ENCODE measurements around the gene PIM1. TPM values are rescaled to one million over a fixed set of nuclear protein-coding genes. Genes with fewer than 3 reads are reported as not detected.
A peak's percentile ranks its signal among the peaks of the same experiment; 100 is the strongest.
"Not testable (repeated sequence)": the region's sequence is repeated elsewhere in the genome, so short reads cannot be mapped to it uniquely, and the experiment has no call there.

The PIM1 gene
- total RNA-seq: 10 to 100 TPM; 59.6 to 72.8 (median 60.1) TPM

DNA sequence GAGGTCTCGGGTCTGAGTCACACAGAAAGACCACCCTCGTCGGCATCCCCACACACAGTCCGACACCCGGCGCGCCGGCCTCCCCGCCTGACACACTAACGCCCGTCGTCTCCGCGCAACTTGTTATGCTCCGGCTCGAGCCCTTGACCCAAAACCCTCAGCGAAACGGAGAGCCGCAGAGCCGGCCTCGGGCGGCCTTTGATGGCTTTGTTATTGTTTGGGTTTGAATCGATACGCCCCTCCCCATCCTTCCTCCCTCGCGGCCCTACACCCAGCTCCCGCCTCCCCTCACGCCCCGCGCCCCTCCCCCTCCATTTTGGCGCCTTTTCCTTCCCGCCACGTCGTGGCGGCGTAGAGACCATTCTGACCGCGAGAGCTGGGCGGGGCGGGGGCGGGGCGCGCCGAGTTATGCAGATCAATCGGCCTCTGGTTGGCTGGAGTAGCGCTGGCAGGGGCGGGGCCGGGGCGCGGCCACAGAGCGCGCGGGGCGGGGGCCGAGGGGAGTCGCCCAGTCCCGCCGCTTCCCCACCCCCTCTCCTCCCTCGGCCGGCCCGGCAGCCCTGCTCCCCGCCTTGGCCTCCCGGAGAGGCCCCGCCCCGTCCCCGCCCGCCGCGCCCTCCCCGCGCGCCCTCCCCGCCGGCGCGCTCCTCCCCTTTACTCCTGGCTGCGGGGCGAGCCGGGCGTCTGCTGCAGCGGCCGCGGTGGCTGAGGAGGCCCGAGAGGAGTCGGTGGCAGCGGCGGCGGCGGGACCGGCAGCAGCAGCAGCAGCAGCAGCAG, at the start of gene PIM1:
TSS of gene PIM1 (plus strand) at position 657 of the 777 bp plus-strand sequence. CDS start 424 bp downstream, outside the sequence.
- peak; percentile 77 to 81 for ATAC-seq
- Mint-ChIP-seq H3K36me3 (ENCODE audit: insufficient read depth) (peaks cover 28% of the 10 kb centered on the region), H3K4me3 (peak within 1 kb of the TSS; percentile 93), H3K4me1 (ENCODE audit: low read depth) (peaks cover 48% of the 10 kb centered on the region), H3K9me3 (no peaks in the 10 kb centered on the region), H3K27me3 (ENCODE audit: low read depth) (no peaks in the 10 kb centered on the region)
- peak; percentile 99 for DNase-seq

DNA sequence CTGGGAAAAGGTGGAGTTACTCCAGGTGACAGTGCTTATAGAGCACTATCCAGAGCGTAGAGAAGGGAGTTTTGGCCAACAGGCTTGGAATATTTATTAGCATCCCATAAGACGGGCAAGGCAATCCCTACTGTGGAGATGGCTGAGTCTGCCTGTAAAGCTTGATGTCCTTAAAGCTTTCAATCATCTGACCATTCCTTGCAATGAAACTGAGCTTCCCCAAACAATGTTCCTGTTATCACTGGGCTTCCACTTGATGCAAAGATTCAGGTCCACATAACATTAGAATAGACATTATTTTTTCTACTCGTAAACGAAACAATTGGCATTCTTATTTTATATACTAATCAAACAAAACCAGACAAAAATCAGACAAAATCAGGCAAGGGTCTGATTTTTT, 48.4 kb upstream of the PIM1 start:
- no peak for DNase-seq
- Mint-ChIP-seq H3K9me3 (no peaks in the 10 kb centered on the region), H3K36me3 (ENCODE audit: insufficient read depth) (no peaks in the 10 kb centered on the region), H3K4me1 (ENCODE audit: low read depth) (peaks cover 3% of the 10 kb centered on the region), H3K27me3 (ENCODE audit: low read depth) (peaks cover 3% of the 10 kb centered on the region), H3K4me3 (no peak overlapping the region)
- no peak for ATAC-seq

DNA sequence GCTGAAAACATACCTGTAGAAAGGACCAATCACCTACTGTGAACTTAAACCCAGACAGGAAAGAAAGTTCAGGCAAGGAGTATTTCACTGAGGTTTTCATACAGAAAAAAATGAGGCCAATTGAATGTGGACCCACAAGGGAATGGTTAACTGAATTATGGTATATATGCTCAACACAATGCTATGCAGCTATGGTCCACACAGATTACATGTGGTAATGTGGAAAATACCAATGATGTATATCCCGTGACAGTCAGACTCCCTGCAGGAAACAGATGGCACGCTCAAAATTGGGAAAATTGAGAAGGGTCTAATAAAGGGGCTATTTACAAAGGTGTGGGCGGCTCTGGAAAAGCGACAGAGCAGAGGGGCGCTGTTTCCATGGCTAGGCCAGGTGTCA, 47.1 kb upstream of the PIM1 start:
- Mint-ChIP-seq H3K4me1 (ENCODE audit: low read depth) (peaks cover 3% of the 10 kb centered on the region), H3K9me3 (no peaks in the 10 kb centered on the region), H3K27me3 (ENCODE audit: low read depth) (peaks cover 3% of the 10 kb centered on the region), H3K36me3 (ENCODE audit: insufficient read depth) (no peaks in the 10 kb centered on the region), H3K4me3 (no peak overlapping the region)
- ATAC-seq (no peak), DNase-seq (no peak)

DNA sequence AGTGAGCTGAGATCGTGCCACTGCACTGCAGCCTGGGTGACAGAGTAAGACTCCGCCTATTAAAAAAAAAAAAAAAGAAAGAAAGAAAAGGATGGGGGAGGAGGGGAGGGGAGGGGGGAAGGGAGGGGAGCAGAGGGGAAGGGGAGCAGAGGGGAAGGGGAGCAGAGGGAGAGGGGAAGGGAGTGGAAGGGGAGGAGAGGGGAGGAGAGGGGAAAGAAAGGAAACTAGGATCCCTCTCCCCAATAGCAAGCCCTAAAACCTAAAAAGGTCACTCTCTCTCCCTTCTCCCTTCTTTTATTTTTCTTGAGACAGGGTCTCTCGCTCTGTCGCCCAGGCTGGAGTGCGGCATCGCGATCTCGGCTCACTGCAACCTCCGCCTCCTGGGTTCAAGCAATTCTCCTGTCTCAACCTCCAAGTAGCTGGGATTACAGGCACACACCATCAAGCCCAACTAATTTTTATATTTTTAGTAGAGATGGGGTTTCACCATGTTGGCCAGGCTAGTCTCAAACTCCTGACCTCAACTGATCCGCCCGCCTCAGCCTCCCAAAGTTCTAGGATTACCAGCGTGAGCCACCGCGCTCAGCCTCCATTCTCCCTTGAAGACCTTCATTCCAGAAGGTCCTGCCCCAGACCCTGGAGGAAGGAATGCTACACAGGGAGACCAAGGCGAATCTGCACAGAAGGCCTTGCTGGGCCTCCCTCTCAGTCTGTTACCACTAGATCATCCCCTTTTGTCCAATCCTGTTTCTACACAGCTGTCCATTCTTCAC, 45.8 kb upstream of the PIM1 start:
- H3K4me3 Mint-ChIP-seq: no peak overlapping the region

DNA sequence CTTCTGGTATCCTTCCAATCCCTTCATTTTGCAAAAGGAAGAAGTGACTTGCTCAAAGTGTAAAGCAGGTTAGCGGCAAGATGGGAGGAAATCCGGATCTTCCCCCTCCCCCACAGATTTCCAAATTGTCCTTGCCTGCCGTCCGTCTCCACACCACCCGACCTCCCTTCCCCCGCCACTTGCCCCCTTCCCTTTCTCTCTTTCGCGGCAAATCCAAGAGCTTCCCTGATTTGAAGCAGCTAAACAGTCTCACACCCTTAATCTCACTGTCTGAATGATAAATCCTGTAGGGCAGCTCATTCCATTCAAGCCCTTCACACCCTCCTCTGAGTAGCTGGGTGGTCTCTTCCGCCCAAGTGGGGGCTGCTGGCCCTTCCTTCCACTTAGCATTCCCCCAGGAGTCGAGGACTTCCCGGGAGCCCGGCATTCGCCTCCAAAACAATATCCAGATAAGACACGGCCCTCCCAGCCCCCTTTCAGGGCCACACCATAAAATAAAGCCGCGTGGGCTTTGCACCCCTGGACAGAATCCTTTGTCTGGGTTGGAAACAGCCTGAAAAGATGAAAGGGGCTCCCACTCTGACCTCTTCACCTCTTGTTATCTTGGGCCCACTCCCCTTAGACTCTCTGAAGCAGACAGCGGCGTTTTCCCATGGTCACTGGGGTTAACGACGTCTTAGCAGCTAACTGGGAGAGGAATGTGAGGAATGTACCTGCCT, 44.0 kb upstream of the PIM1 start:
- H3K9me3 Mint-ChIP-seq: no peaks in the 10 kb centered on the region
- H3K27me3 Mint-ChIP-seq (ENCODE audit: low read depth): peaks cover 3% of the 10 kb centered on the region
- DNase-seq (no peak), ATAC-seq (no peak)
- H3K4me3 Mint-ChIP-seq: no peak overlapping the region
- no peaks in the 10 kb centered on the region for H3K36me3 Mint-ChIP-seq (ENCODE audit: insufficient read depth)
- peaks cover 4% of the 10 kb centered on the region for H3K4me1 Mint-ChIP-seq (ENCODE audit: low read depth)

More for the DNA sequence above, 45.8 kb upstream of the PIM1 start:
- ATAC-seq (no peak), DNase-seq (no peak)
- Mint-ChIP-seq H3K27me3 (ENCODE audit: low read depth) (peaks cover 3% of the 10 kb centered on the region), H3K9me3 (no peaks in the 10 kb centered on the region), H3K4me1 (ENCODE audit: low read depth) (peaks cover 3% of the 10 kb centered on the region), H3K36me3 (ENCODE audit: insufficient read depth) (no peaks in the 10 kb centered on the region)

DNA sequence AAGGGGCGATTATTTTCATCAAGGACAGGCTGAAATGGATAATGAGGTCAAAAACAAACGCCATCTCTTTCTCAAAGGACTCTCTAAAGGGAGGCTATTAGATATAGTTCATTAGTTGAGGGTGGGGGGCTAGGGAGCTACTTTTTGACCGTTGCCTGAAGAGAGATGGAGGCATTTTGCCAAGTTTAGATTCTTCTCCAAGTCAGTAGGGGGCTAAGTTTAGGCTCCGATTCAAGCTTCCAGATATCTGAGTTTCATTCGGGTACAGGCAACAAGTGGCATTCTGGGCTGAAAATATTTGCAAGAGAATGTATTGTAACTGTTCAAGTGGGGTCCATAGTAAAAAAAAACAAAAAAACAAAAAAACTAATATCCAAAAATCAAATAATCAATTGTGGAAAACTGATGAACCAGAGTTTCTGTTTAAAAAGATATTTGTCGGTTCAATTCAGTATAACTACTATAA, 43.4 kb upstream of the PIM1 start:
- ATAC-seq (no peak), DNase-seq (no peak)
- Mint-ChIP-seq H3K27me3 (ENCODE audit: low read depth) (peaks cover 3% of the 10 kb centered on the region), H3K4me1 (ENCODE audit: low read depth) (peaks cover 4% of the 10 kb centered on the region), H3K4me3 (no peak overlapping the region), H3K9me3 (no peaks in the 10 kb centered on the region), H3K36me3 (ENCODE audit: insufficient read depth) (no peaks in the 10 kb centered on the region)

DNA sequence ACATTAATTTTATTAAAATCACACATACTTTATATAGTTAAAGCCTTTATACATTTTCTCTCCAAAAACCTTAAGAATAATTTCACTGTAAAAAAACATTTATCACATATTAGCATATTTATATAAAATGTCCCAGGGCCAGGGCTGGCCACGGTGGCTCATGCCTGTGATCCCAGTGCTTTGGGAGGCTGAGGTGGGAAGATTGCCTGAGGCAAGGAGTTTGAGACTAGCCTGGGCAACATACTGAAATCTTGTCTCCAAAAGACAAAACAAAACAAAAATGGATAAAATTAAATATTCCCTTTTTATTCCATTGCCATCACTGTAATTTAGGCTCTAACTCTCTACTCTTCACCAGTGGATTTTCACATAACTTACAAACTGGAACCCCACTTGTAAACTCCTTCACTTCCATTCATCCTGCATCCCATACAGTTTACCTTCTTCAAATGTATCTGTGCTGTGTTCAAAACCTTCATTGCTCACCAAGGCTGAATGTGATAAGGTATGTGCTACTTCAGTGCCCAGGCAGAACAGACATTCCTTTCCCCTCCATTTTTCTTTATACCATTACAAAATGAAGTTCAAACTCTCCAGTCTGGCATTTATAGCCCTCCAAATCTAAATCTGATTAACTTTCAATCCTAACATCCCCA, 42.9 kb upstream of the PIM1 start:
- H3K36me3 Mint-ChIP-seq (ENCODE audit: insufficient read depth): no peaks in the 10 kb centered on the region

DNA sequence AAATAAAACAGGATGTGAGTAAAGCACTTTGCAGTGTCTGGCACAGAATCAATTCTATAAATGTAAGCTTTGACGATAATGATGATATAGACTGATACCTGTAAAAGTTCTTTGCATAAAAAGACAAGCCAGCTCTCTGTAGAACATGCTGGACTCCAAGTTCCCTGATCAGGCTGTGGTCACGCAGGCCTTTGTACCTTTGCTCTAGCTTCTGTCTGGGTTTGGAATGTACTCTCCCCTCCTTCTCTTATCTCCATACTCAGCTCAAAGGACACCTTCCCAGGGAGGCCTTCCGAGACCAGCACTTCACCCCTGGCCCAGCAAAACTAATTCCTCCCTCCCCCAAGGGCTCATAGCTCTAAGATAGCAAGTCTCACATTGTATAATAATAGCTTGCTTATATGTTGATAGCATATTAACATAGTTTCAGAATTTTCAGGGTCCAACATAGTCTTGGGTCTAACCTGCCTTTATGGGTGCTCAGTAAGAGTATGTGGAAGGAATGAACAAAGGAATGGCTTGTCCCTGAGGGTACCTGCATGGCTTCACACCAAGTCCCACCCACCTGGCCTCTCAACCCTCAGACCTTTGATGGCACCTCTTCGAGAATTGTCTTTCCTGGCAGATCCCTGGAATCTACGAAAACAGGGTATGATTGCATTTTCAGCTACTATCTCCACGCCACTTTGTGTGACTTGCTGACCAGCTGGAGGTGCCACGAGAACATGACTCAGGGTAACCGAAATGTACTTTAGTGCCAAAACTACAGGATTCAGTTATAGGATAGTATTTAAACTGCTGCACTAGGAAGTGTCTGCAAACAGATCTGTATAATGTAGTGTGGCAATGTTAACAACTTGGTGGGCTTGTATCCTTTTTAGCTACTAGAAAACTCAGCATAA, 41.7 kb upstream of the PIM1 start:
- Mint-ChIP-seq H3K4me1 (ENCODE audit: low read depth) (peaks cover 4% of the 10 kb centered on the region), H3K36me3 (ENCODE audit: insufficient read depth) (no peaks in the 10 kb centered on the region), H3K9me3 (no peaks in the 10 kb centered on the region), H3K27me3 (ENCODE audit: low read depth) (no peaks in the 10 kb centered on the region), H3K4me3 (no peak overlapping the region)
- DNase-seq (no peak), ATAC-seq (no peak)

More for the DNA sequence above, 42.9 kb upstream of the PIM1 start:
- peaks cover 4% of the 10 kb centered on the region for H3K4me1 Mint-ChIP-seq (ENCODE audit: low read depth)
- no peak for DNase-seq
- ATAC-seq: no peak
- no peaks in the 10 kb centered on the region for H3K9me3 Mint-ChIP-seq
- H3K4me3 Mint-ChIP-seq: no peak overlapping the region
- peaks cover 3% of the 10 kb centered on the region for H3K27me3 Mint-ChIP-seq (ENCODE audit: low read depth)

DNA sequence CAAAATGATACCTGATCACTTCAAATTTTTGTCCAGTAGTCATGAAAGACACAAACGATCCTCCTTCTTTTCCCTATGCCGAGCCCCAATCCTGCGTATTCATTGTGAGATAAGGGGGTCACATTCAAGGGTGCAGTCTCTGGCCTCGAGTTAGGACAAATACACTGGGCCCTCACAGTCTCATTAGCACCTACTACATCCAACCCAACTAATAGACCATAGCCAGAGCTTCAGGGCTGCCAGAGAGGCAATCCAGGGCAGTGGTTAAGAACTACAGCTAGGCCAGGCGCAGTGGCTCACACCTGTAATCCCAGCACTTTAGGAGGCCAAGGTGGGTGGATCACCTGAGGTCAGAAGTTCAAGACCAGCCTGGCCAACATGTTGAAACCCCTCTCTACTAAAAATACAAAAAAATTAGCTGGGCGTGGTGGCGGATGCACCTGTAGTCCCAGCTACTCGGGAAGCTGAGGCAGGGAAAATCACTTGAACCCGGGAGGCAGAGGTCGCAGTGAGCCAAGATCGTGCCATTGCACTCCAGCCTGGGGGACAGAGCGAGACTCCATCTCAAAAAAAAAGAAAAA, 41.0 kb upstream of the PIM1 start:
- not testable (repeated sequence) for ATAC-seq; H3K9me3 Mint-ChIP-seq; H3K27me3 Mint-ChIP-seq (ENCODE audit: low read depth); H3K4me1 Mint-ChIP-seq (ENCODE audit: low read depth); DNase-seq; H3K36me3 Mint-ChIP-seq (ENCODE audit: insufficient read depth); H3K4me3 Mint-ChIP-seq

DNA sequence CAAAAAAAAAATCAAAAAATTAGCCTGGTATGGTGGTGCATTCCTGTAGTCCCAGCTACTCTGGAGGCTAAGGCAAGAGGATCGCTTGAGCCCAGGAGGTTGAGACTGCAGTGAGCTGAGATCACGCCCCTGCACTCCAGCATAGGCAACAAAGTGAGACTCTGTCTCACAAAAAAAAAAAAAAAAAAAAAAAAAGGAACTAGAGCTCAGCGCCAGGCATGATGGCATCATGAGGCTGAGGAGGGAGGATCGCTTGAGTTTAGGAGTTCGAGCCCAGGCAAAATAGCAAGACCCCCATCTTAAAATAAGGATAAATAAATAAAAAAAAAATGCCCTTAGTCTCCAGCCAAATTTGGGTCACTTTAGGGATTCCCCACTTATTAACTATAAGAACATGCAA, 40.4 kb upstream of the PIM1 start:
- ATAC-seq (no peak), DNase-seq (no peak)
- Mint-ChIP-seq H3K4me3 (no peak overlapping the region), H3K27me3 (ENCODE audit: low read depth) (no peaks in the 10 kb centered on the region), H3K9me3 (no peaks in the 10 kb centered on the region), H3K4me1 (ENCODE audit: low read depth) (peaks cover 9% of the 10 kb centered on the region), H3K36me3 (ENCODE audit: insufficient read depth) (no peaks in the 10 kb centered on the region)

DNA sequence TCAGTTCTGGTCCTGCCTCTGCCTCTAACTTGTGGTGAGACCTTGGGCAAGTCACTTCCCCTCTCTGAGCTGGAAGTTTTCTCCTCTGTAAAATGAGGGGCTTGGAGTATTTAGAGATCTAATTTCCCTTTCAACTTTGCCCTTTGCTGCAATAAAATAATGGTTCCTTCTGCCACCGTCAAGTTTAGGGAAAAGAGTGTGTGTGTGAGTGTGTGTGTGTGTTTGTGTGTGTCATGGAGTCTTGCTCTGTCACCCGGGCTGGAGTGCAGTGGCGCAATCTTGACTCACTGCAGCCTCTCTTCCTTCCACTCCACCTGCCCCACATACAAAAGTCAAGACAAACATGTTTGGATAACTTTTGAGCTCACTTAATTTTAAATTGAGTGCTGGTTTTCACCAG, 39.2 kb upstream of the PIM1 start:
- no peaks in the 10 kb centered on the region for H3K36me3 Mint-ChIP-seq (ENCODE audit: insufficient read depth)
- H3K27me3 Mint-ChIP-seq (ENCODE audit: low read depth): no peaks in the 10 kb centered on the region
- ATAC-seq (no peak), DNase-seq (no peak)
- H3K4me1 Mint-ChIP-seq (ENCODE audit: low read depth): peaks cover 16% of the 10 kb centered on the region
- H3K9me3 Mint-ChIP-seq: no peaks in the 10 kb centered on the region
- H3K4me3 Mint-ChIP-seq: no peak overlapping the region

DNA sequence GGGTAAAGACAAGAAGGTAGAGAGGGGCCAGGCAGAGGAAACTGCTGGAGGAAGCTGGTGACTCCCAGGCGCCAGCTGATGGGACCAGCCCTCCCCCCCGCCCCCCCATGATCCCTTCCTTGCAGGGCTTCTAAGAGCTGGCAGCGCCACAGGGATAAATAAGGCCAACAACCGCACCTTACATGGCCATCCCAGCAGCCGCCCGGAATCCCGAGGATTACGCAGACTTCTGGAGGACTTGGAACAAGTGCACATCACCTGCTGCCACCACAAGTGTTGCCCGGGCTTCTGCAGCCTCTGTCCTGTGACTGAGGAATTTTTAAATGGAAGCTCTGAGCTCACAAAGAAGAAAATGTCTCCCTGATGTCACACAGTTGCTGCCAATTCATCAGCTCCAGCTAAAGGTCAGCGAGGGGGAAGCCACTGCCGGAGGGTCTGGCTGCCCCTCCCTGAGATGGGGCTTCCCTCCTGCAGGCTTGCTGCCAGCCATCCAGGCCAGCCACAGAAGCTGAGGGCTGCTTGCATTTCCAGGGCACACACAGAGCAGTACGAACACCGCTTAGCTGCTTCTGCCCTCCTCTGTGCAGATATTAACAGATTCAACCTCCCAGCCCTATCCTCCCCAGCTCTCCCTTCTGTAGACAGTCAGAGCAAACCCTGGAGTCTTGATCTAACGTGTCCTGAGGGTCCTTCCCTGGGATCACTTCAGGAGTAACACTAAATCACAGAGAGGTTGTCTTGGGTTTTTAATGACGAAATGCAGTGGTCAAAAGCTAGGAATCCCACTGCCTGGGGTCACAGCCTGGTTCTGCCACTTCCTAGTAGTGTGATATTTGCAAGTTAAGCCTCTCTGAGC, 38.6 kb upstream of the PIM1 start:
- no peaks in the 10 kb centered on the region for H3K27me3 Mint-ChIP-seq (ENCODE audit: low read depth)
- DNase-seq: no peak
- peaks cover 16% of the 10 kb centered on the region for H3K4me1 Mint-ChIP-seq (ENCODE audit: low read depth)
- no peaks in the 10 kb centered on the region for H3K9me3 Mint-ChIP-seq
- no peak overlapping the region for H3K4me3 Mint-ChIP-seq
- no peaks in the 10 kb centered on the region for H3K36me3 Mint-ChIP-seq (ENCODE audit: insufficient read depth)
- ATAC-seq: no peak
